ENCODE measurements around the gene MEGF6. TPM values are rescaled to one million over a fixed set of nuclear protein-coding genes. Genes with fewer than 3 reads are reported as not detected.

The MEGF6 gene
- total and polyA plus RNA-seq, 2 of the 8 experiments (the other 6 are each of a cell fraction or from before 2014, with no cell fraction given) = 4.1 to 14.8 TPM

DNA sequence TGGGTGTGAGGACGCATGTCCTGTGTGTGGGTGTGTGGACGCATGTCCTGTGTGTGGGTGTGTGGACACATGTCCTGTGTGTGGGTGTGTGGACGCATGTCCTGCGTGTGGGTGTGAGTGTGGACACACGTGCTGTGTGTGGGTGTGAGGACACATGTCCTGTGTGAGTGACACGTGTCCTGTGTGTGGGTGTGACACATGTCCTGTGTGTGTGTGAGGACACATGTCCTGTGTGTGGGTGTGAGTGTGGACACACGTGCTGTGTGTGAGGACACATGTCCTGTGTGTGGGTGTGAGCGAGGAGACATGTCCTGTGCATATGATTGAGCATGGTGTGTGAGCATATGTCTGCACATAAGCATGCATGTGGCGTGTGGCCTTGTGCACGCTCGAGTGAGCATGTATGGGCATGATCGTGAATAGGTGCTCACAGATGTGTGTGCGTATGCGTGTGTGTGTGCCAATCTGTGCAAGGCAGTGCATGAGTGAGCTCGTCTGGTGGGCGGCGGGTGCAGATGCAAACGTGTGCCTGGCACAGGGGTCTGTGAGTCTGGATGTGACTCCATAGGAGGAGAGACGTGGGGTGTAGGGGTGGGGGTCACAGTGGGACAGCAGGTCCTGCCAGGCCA, 25.3 kb downstream of the MEGF6 start (continued):
- TF ChIP-seq, protein P1, sequence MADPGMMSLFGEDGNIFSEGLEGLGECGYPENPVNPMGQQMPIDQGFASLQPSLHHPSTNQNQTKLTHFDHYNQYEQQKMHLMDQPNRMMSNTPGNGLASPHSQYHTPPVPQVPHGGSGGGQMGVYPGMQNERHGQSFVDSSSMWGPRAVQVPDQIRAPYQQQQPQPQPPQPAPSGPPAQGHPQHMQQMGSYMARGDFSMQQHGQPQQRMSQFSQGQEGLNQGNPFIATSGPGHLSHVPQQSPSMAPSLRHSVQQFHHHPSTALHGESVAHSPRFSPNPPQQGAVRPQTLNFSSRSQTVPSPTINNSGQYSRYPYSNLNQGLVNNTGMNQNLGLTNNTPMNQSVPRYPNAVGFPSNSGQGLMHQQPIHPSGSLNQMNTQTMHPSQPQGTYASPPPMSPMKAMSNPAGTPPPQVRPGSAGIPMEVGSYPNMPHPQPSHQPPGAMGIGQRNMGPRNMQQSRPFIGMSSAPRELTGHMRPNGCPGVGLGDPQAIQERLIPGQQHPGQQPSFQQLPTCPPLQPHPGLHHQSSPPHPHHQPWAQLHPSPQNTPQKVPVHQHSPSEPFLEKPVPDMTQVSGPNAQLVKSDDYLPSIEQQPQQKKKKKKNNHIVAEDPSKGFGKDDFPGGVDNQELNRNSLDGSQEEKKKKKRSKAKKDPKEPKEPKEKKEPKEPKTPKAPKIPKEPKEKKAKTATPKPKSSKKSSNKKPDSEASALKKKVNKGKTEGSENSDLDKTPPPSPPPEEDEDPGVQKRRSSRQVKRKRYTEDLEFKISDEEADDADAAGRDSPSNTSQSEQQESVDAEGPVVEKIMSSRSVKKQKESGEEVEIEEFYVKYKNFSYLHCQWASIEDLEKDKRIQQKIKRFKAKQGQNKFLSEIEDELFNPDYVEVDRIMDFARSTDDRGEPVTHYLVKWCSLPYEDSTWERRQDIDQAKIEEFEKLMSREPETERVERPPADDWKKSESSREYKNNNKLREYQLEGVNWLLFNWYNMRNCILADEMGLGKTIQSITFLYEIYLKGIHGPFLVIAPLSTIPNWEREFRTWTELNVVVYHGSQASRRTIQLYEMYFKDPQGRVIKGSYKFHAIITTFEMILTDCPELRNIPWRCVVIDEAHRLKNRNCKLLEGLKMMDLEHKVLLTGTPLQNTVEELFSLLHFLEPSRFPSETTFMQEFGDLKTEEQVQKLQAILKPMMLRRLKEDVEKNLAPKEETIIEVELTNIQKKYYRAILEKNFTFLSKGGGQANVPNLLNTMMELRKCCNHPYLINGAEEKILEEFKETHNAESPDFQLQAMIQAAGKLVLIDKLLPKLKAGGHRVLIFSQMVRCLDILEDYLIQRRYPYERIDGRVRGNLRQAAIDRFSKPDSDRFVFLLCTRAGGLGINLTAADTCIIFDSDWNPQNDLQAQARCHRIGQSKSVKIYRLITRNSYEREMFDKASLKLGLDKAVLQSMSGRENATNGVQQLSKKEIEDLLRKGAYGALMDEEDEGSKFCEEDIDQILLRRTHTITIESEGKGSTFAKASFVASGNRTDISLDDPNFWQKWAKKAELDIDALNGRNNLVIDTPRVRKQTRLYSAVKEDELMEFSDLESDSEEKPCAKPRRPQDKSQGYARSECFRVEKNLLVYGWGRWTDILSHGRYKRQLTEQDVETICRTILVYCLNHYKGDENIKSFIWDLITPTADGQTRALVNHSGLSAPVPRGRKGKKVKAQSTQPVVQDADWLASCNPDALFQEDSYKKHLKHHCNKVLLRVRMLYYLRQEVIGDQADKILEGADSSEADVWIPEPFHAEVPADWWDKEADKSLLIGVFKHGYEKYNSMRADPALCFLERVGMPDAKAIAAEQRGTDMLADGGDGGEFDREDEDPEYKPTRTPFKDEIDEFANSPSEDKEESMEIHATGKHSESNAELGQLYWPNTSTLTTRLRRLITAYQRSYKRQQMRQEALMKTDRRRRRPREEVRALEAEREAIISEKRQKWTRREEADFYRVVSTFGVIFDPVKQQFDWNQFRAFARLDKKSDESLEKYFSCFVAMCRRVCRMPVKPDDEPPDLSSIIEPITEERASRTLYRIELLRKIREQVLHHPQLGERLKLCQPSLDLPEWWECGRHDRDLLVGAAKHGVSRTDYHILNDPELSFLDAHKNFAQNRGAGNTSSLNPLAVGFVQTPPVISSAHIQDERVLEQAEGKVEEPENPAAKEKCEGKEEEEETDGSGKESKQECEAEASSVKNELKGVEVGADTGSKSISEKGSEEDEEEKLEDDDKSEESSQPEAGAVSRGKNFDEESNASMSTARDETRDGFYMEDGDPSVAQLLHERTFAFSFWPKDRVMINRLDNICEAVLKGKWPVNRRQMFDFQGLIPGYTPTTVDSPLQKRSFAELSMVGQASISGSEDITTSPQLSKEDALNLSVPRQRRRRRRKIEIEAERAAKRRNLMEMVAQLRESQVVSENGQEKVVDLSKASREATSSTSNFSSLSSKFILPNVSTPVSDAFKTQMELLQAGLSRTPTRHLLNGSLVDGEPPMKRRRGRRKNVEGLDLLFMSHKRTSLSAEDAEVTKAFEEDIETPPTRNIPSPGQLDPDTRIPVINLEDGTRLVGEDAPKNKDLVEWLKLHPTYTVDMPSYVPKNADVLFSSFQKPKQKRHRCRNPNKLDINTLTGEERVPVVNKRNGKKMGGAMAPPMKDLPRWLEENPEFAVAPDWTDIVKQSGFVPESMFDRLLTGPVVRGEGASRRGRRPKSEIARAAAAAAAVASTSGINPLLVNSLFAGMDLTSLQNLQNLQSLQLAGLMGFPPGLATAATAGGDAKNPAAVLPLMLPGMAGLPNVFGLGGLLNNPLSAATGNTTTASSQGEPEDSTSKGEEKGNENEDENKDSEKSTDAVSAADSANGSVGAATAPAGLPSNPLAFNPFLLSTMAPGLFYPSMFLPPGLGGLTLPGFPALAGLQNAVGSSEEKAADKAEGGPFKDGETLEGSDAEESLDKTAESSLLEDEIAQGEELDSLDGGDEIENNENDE (IDR thresholded peaks at IDR 0.05; ENCODE audit: insufficient replicate concordance, low read length) = no peak

Measured in H1 (cell line).